Measurements from ENCODE around the gene TNPO2.

GRCh38 chr19:12711187-12711586, 12.5 kb downstream of the TNPO2 start:
- no peak for TF ChIP-seq CTCF (IDR thresholded peaks at IDR 0.05; ENCODE audit: low read depth, low read length)
- no peak for TF ChIP-seq EZH2phosphoT487 (IDR thresholded peaks at IDR 0.05; ENCODE audit: low read depth)

Data from OCI-LY3 (cell line).